ENCODE measurements around the gene SLC27A1. TPM values are rescaled to one million over a fixed set of nuclear protein-coding genes. Genes with fewer than 3 reads are reported as not detected.
A peak's percentile ranks its signal among the peaks of the same experiment; 100 is the strongest.
"Not testable (repeated sequence)": the region's sequence is repeated elsewhere in the genome, so short reads cannot be mapped to it uniquely, and the experiment has no call there.

SLC27A1 gene
- total RNA-seq, 1 experiment from 2014 or later: 3.1 TPM

DNA sequence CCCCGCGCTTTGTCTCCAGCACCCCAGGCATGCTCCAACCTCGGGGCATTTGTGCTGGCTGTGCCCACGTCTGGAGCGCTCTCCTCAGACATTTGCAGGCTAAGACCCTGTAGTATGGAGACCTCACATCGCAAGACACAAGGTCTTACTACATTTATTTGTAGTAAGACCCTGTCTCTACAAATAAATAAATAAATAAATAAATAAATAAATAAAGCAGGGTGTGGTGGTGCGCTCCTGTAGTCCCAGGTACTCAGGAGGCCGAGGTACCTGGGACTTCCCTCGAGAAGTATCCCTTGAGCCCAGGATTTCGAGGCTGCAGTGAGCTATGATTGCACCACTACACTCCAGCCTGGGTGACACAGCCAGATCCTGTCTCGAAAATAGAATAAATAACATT is 14.2 kb upstream of the SLC27A1 start:
- DNase-seq (ENCODE audit: low spot score): no peak

DNA sequence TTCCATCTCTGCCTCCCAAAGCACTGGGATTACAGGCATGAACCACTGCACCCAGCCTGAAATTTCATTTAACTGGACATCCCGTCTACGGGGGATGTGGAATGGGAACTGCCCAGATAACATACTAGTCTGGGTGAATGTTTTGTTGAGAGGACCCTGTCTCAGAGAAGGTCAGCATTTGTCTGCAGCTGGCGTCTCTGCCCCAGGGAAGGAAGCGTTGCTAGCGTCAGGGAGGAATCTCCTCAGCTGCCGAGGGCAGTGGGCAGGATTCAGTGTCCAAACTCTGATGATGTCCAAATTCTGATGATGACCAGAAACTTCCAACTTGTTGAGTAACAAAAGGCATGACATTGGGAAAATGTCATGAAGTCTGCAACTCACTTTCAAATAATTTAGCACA is 12.7 kb upstream of the SLC27A1 start:
- no peak for DNase-seq (ENCODE audit: low spot score)

- no peak for DNase-seq (ENCODE audit: low spot score)
Measured at GRCh38 chr19:17458970-17459369, 11.4 kb upstream of the SLC27A1 start.

- DNase-seq (ENCODE audit: low spot score): no peak
Measured at GRCh38 chr19:17460372-17461230, 9.7 kb upstream of the SLC27A1 start, which contains the start of gene NXNL1. Gene NXNL1, minus strand, starts transcription at chr19:17460926. Its CDS starts 57 bp downstream, at chr19:17460869.

GRCh38 chr19:17466487-17466850 is 3.9 kb upstream of the SLC27A1 start:
- no peak for DNase-seq (ENCODE audit: low spot score)

DNA sequence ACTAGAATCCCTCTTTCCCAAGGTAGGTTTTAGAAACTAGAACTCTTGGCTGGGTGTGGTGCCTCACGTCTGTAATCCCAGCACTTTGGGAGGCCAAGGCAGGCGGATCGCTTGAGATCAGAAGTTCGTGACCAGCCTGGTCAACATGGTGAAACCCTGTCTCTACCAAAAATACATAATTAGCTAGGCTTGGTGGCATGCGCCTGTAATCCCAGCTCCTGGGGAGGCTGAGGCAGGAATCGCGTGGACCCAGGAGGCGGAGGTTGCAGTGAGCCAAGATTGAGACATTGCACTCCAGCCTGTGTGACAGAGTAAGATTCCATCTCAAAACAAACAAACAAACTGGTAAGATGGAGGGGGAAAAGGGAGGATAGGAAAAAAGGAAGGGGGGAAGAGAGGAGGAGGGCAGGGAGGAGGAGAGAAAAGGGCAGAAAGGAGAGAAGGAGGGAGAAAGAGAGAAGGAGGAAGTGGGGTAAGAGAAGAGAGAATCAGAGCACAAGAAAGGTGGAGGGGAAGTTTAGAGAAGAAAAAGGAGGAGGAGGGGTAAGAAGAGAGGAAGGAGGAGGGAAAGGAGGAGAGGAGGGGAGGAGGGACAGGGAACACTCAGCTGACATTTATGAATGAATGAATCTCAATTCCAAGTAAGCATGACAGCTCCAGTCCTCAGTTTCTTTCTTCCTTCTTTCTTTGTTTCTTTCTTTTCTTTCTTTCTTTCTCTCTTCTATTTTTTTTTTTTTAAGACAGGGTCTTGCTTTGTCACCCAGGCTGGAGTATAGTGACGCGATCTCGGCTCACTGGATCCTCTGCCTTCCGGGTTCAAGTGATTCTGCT is 2.6 kb upstream of the SLC27A1 start:
- no peak for DNase-seq (ENCODE audit: low spot score)

DNA sequence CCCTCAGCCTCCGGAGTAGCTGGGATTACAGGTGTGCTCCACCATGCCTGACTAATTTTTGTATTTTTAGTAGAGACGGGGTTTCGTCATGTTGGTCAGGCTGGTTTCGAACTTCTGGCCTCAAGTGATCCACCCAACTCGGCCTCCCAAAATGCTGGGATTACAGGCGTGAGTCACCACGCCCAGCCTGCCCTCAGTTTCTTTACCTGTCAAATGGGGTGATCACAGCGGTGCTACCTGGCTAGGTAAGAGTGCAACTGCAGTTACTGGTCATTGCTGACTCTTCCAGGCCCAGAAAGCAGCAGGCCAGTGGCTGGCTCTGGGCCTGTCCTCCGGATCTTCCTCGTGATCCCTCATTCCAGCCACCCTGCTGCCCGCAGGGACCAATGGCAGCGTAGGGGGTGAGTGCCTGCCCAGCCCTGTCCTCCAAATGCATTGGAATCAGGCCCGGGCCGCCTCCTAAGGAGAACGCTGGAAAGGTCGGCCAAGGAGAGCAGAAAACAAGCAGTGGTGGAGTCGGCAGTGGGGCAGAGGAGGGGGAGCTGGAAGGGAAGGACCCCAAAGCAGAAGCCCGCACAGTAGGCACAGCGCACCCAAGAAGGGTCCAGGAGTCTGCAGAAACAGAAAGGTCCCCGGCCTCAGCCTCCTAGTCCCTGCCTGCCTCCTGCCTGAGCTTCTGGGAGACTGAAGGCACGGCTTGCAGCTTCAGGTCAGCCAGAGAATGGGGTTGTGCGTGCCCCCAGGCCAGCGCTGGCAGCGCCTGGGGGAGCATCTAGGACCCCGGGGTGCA is 1.8 kb upstream of the SLC27A1 start:
- DNase-seq (ENCODE audit: low spot score): no peak

DNA sequence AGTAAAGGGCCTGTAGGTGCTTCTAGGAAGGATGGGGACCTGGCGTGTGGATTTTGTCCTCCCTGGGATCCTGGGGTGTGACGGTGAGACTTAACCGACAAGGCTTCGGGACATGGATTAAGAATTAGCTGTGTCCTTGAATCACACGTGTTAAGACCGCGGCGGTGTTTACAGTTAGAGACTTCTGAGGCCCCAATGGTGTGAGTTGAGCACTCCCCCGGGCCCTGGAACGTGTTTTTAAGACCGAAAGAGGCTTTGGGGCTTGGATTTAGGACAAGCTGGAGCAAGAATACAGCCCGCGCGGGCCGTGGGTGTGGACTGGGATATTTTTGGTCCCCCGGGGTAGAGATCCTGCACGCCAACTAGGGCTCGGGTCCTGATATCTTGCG is 1.2 kb upstream of the SLC27A1 start:
- no peak for DNase-seq (ENCODE audit: low spot score)

DNA sequence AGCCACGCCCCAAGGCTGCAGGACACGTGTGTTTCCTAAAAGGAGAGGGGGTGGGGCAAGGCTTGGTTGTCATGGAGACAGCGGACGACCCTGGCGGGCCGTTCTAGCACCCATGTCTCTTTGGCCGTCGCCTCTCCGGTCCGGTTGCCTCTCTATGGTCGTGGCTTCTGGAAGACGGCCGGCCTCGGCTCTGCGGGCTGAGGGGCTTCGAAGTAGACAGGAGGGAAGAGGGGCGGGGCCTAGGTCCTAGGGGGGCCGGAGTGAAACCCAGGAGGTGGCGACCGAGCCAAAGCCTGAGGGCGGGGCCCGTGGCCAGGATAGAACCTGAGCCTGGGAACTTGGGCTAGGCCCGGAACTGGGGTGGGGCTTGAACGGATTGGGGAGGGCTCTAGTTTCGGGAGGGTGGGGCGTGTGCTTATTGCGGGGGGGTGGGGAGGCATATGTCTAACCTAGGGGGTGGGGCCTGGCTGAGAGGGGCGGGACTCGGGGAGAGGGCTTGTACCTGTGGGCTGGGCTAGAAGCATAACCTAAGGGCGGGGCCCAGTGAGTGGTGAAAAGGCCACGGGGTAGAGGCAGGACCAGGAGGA is 750 bp upstream of the SLC27A1 start:
- no peak for DNase-seq (ENCODE audit: low spot score)

DNA sequence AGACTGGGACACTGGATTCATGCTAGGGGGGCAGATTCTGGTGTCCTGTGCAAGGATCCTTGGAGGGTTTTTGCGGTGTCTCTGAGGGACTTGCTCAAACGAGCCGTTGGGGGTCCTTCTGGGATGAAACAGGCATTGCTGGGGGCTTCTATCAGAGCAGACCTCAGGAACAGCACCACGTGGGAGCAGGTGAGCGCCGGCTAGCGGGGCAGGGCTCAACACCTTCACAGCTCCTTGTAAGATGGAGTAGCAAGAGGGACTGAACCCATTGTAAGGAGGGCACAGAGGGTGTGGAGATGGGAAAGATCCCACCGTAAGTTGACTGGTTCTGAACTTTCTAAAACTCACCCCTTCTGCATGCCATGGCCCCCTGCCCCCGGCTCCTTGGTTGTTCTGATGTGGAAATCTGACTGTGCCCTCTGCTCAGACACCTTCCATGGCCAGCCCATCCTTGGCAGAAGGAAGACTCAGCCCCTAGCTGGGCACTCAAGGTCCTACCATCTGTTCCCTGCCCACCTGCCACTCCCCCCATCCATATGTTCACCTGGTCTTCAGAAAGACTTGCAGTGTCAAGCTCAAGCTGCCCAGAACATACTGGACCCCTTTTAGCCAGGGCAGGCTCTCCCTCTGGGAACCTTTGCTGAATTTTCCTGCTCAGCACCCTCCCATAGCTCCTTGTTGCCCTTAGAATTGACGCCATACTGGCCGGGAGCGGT is 1.2 kb downstream of the SLC27A1 start:
- no peak for DNase-seq (ENCODE audit: low spot score)

DNA sequence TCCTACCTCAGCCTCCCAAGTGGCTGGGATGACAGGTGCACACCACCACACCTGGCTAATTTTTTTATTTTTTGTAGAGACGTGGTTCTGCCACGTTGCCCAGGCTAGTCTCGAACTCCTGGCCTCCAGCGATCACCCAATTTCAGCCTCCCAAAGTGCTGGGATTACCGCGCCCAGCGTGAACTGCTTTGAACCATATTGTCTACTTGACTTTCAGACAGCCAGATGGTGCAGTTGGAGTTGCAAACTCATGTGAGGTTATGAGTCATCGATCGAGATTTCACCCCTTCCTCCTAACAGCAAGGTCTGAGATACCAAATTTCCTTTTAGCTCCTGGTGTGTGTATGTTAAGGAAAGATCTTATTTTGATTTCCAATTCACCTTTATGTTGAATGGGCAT is 2.7 kb downstream of the SLC27A1 start:
- DNase-seq (ENCODE audit: low spot score): no peak

DNA sequence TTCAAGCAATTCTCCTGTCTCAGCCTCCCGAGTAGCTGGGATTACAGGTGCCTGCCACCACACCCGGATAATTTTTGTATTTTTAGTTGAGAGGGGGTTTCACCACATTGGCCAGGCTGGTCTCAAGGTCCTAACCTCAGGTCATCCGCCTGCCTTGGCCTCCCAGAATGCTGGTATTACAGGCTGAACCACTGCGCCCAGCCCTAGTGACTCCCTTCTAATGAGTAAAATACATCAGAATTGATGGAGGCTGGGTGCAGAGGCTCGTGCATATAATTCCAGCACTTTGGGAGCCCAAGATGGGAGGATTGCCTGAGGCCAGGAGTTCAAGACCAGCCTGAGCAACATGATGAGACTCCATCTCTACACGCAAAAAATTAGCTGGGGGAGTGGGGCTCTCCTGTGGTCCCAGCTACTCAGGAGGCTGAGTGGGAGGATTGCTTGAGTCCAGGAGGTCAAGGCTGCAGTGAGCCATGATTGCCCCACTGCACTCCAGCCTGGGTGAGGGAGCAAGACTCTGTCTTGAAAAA is 4.8 kb downstream of the SLC27A1 start:
- DNase-seq (ENCODE audit: low spot score): not testable (repeated sequence)

GRCh38 chr19:17475541-17476115 is 5.3 kb downstream of the SLC27A1 start:
- peak; percentile 29 for DNase-seq (ENCODE audit: low spot score)

DNA sequence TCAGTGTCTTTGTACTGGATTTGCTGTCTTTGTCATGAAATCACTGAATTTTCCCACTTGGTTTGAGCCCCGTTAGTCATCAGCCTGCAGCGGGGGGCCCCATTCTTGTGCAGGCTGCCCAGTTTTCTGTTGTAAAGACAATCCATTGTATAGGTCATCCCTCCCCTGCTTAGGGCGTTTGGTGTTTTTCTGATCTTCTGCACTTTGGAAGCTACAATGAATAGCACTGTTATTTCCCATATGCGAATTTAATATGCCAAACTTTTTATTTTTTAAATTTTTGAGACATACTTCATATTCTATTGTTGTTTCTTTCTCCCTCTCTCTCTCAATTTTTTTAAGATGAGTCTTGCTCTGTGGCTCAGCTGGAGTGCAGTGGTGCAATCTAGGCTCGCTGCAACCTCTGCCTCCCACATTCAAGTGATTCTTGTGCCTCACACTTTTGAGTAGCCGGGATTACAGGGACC is 9.0 kb downstream of the SLC27A1 start:
- DNase-seq (ENCODE audit: low spot score): no peak

DNA sequence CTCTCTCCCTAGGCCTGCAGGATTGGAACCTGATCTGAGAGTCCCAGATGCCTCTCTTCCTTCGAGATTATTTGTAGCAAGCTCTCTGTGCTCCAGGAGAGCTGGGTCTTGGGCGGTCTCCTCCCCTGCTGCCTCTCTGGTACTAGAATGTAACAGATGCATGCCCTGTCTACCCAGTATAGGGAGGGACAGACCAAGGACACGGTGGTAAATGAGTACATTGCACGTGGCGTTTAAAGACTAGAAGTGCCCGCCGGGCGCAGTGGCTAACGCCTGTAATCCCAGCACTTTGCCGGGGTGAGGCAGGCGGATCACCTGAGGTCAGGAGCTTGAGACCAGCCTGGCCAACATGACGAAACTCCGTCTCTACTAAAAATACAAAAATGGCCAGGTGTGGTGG is 11.7 kb downstream of the SLC27A1 start:
- no peak for DNase-seq (ENCODE audit: low spot score)

DNA sequence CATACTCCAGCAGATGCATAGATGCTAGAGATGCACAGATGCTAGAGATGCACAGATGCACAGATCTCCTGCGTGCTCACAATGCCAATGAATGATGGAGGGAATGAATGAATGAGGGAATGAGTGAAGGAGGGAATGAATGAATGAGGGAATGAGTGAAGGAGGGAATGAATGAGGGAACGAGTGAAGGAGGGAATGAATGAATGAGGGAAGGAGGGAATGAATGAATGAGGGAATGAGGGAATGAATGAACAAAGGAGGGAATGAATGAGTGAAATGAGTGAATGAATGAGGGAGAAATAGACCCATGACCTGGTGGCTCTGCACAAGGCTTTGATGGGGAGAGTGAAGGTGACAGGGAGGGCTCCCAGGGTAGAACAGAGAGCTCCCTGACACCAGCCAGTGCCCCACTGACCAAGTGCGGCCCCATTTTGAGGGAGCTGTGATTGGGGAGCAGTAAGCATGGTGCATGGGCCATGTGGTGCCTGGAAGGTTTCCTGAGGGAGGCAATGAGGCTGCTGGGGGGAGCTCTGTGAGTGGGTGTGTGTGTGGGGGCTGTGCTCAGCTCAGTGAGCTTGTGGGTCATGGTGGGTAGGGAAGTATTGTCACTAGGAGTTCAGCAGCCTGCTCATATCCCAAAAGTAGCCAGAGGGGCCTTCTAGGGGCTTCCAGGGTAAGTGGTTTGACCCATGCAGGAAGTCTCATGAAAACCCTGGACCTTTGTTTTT is 12.7 kb downstream of the SLC27A1 start:
- no peak for DNase-seq (ENCODE audit: low spot score)

DNA sequence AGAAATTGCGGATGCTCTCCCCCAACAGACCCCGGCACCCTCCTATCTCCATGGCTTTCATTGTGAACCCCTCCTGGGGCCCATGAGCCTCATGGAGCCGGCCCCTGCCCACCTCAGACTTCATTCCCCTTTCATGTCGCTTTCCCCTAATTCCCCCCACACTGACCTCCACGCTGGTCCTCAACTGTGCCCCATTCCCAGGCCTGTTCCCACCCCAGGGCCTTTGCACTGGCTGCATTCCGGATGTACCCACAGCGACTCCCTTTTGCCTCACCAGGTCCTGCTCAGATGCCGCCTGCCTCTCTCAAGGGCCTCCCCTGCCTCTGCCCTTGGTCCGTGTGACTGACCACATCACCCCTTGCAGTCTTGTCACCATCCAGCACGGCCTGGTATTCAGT is 13.3 kb downstream of the SLC27A1 start:
- no peak for DNase-seq (ENCODE audit: low spot score)

GRCh38 chr19:17484520-17485185 is 14.3 kb downstream of the SLC27A1 start:
- DNase-seq (ENCODE audit: low spot score): no peak

All from HT-29 (cell line).